ENCODE results near the gene DIP2C.

The DIP2C gene

DNA sequence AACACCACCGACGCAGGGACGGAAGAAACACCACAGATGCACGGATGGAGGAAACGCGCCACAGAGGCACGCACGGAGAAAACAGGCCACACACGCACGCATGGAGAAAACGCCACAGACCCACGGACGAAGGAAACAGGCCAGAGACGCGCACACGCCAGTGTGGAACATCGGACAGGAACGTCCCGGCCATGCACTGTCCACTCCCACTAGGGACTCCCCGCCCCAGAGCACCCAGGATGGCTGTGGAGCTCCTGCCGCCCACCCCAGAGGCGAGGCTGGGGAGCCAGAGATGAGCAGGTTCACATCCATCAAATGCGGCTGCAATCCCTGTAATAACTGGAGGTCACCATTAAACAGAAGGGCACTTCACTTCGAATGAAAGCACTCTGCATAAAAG, 17.3 kb downstream of the DIP2C start:
- TF ChIP-seq, protein P1, sequence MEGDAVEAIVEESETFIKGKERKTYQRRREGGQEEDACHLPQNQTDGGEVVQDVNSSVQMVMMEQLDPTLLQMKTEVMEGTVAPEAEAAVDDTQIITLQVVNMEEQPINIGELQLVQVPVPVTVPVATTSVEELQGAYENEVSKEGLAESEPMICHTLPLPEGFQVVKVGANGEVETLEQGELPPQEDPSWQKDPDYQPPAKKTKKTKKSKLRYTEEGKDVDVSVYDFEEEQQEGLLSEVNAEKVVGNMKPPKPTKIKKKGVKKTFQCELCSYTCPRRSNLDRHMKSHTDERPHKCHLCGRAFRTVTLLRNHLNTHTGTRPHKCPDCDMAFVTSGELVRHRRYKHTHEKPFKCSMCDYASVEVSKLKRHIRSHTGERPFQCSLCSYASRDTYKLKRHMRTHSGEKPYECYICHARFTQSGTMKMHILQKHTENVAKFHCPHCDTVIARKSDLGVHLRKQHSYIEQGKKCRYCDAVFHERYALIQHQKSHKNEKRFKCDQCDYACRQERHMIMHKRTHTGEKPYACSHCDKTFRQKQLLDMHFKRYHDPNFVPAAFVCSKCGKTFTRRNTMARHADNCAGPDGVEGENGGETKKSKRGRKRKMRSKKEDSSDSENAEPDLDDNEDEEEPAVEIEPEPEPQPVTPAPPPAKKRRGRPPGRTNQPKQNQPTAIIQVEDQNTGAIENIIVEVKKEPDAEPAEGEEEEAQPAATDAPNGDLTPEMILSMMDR (IDR thresholded peaks at IDR 0.05): no peak

DNA sequence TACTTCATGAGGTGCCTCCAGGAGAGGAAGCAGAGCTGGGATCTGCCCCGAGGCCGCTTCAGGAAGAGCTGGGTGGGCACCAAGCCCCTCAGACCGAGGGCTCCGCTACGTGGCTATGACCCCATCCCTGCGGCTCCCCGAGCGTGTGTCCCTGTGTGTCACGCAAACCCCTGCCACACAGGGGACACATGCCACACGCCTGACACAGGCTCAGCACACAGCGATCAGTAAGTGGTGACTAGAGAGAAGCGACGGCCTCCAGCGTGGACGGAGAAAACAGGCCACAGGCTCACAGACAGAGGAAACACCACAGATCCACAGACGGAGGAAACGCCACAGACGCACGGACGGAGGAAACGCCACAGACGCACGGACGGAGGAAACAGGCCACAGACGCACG, 18.5 kb downstream of the DIP2C start:
- TF ChIP-seq, protein P1 (IDR thresholded peaks at IDR 0.05): no peak

DNA sequence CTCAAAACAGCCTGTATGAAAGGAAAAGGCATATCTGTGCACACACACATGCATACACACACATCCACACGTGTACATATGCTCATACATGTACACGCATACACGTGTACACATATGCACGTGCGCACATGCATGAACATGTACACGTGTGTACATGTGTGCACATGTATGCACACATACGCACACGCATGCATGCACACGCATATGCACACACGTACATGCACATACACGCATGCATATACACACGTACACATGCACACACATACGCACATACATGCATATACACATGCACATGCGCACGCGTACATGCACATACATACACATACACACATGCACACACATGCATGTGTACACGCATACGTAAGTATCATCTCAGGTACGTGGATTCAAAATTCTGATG, 19.4 kb downstream of the DIP2C start:
- TF ChIP-seq, protein P1 (IDR thresholded peaks at IDR 0.05): no peak

DNA sequence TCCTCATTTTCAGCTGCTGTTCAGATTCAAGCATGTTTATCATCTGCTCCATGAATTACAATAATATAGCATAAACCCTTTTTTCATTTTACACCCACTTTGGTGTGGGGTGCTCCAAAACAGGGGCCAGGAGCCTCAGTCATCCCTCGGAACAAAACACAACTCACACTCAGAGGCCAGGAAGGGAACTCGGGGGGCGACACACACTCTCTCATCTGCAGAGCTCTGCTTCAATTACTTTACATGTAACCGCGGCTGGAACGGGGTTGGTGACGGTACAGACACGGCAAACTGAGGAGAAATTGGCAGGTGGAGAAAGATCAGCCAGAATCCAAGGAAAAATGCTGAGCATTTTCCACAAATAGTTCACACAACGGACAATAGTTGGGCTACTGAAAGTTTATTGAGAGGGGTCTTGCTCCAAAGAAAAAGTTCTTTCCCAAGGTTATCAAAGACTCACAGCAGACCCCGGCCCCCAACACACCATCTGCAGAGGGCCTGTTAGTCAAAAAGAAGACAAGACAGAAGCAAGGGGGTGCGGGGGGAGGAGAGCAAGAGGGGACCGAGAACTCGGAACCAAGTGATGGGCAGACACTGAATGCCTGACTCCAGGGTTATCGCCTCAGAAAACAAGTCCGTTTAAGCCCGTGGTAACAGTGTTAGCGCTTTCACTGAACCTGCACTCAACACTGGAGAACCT, 20.5 kb downstream of the DIP2C start:
- TF ChIP-seq, protein P1 (IDR thresholded peaks at IDR 0.05): no peak

DNA sequence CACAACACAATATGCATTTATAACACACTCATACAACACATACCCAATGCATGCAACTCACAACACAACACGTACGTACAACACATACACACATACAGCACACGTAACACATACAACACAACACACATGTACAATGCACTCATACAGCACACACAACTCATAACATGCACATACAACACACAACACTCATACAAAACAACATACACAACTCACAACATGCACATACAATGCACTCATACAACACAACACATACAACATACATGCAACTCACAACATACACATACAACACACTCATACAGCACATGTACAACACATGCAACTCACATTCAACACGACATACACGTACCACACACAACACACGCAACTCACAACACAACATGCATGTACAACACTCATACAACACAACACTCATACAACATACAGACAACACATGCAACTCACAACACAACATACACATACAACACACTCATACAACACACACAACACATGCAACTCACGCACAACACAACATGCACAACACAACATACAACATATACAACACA, 21.8 kb downstream of the DIP2C start:
- TF ChIP-seq, protein P1 (IDR thresholded peaks at IDR 0.05): no peak

DNA sequence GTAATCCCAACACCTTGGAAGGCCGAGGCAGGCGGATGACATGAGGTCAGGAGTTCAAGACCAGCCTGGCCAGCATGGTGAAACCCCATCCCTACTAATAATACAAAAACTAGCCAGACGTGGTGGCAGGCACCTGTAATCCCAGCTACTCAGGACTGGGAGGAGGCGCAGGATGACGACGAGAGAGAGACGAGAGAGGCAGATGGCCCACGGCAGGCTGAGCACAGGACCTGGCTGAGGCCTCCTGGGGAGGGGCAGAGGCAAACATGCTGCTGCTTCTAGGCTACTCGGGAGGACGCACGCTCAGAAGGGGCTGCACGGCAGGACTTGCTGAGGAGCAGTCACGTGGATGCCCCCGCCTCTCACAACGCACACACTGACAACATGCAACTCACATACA, 22.4 kb downstream of the DIP2C start:
- TF ChIP-seq, protein P1 (IDR thresholded peaks at IDR 0.05): no peak

DNA sequence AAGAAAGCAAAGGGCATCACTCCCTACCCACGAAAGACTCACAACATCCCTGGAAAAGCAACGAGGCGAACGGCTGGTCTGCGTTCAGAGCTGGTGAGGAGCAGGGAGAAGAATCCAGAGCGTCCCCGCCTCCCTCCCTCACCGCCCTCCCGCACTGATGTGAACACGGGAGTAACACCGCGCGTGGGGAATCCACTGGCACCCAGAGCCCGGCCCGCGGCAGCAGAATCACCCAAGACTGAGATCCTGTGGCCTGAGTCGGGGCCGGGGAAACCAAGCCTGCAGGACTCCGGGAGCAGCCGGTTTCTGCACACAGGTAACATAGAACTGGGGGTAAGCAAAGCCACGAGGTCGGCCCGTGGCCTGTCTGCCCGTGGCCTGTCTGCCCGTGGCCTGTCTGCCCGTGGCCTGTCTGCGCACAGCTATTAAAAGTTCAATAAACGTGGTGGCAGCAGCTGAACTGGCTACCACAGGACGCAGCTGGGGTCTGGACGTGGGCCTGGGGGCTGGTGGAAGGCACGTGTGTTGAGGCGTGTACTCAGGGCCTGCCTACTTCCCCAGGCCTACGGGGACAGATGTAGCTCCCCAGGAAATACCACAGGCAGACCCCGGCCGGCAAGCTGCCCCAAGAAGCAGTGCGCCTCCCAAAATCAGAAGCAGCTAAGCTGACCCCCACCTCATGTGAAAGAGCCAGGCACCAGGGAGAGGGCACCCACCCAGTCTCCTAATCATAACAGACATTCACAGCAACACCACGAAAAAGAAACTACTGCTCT, 23.0 kb downstream of the DIP2C start:
- TF ChIP-seq, protein P1 (IDR thresholded peaks at IDR 0.05): no peak

Measured in LNCAP (cell line).